ENCODE measurements around the gene KCNJ9.

Gene KCNJ9
- 0 reads per million in 3 donors for total RNA-seq

DNA sequence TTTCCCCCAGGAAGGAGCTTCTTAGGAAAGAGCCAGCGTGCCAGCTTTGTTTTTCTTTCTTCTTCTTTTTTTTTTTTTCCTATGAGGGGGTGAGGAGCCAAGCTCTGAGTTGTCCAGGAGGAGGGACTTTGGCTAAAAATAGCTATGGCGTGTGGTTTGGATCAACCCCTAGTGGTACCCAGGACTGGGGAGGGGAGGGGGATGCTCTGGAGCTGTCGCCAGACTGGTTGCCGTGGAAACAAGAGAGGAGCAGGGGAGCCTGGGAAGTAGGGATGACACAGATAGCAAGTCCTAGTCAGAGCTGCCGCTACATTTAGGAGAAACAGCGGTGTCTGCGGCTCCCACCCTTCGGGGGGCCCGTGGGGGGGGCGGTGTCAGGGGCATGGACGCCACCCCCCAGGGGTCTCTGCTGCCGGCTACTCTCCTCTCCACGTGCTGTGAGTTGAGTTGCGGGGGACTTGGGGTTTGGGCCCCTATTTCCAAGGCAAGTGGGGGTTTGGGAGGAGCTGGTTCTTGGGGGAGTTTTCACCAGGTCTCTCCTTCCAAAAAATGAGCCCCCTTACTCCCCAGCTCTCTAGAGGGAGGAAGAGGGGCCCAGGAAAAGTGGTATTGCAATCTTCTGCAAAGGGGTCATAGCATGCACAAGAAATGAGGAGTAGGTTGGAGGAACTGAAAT, at the start of gene KCNJ9:
Gene KCNJ9 (plus strand): TSS at position 278 of the 676 bp plus-strand sequence. CDS start 2,493 bp downstream, outside the sequence.
- Histone ChIP-seq H3K9me3 (ENCODE audit: control insufficient read depth, low read length) (no peaks in the 10 kb centered on the region), H3K36me3 (ENCODE audit: control insufficient read depth, insufficient read depth, low read length) (no peaks in the 10 kb centered on the region), H3K4me1 (ENCODE audit: control insufficient read depth, insufficient read depth, low read length, poor library complexity, severe bottlenecking) (peaks cover 10% of the 10 kb centered on the region), H3K27ac (ENCODE audit: insufficient read depth, low read length, poor library complexity, severe bottlenecking) (no peak within 1 kb of the TSS), H3K4me3 (ENCODE audit: insufficient read depth, low read depth, low read length, poor library complexity, severe bottlenecking) (no peak within 1 kb of the TSS), H3K27me3 (replicated peaks; ENCODE audit: control insufficient read depth, insufficient read depth, low read length, poor library complexity, severe bottlenecking) (peaks cover 25% of the 10 kb centered on the region)
- no peak for DNase-seq

DNA sequence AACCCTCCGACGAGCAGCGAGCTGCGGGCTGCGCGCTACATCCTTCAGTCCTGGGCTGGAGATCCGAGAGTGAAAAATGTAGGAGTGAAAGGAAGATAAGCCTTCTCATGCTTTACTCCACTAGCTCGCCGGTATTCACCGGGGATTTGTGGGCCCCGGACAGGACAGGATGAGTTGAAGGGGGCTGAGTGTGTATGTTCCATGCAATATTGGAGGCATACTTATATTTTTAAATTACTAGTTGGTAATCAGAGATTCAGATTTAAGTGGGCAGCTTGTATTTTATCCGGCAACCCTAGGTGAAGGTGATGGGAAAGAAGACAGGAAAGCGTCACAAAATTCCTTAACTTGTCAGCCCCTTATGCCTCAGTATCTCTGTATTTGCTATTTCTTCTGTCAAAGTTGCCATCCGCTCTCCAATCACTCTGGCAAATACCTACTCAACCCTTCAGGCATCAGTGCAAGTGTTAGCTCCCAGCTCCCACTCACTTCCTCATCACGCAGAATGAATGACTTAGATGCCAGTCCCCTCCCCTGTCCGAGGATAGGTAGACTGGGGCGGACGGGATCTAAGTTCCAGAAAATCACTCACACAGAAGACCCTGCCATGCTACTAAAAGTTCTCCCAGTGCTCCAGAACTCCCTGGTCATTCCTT, 49.0 kb upstream of the KCNJ9 start:
- DNase-seq = no peak
- no peaks in the 10 kb centered on the region for H3K9me3 ChIP-seq (ENCODE audit: control insufficient read depth, low read length)
- no peaks in the 10 kb centered on the region for H3K36me3 ChIP-seq (ENCODE audit: control insufficient read depth, insufficient read depth, low read length)
- H3K4me1 ChIP-seq (ENCODE audit: control insufficient read depth, insufficient read depth, low read length, poor library complexity, severe bottlenecking) = peaks cover 21% of the 10 kb centered on the region
- H3K27ac ChIP-seq (ENCODE audit: insufficient read depth, low read length, poor library complexity, severe bottlenecking) = peak overlapping the region; percentile 64
- no peaks in the 10 kb centered on the region for H3K27me3 ChIP-seq (replicated peaks; ENCODE audit: control insufficient read depth, insufficient read depth, low read length, poor library complexity, severe bottlenecking)
- peak overlapping the region; percentile 56 for H3K4me3 ChIP-seq (ENCODE audit: insufficient read depth, low read depth, low read length, poor library complexity, severe bottlenecking)

DNA sequence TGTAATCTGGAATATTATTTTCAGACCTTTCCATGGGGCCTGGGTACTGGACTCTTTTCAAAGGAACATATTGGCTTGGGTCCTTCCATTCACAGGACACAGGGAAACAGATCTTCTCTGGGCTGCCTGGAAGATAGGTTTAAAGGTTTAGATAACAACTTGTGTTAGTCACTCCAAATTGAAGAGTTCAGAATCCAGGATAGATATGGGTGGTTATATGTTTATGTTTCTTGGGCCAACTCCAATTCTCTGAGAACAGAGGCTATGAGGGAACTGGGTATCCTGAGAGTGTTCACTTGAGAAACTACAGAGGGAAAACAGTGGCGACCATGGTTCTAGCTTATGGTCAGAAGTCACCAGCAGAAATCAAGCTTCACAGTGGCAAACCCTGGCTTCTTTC, 40.9 kb upstream of the KCNJ9 start:
- Histone ChIP-seq H3K4me3 (ENCODE audit: insufficient read depth, low read depth, low read length, poor library complexity, severe bottlenecking) (no peak overlapping the region), H3K27ac (ENCODE audit: insufficient read depth, low read length, poor library complexity, severe bottlenecking) (no peak overlapping the region), H3K36me3 (ENCODE audit: control insufficient read depth, insufficient read depth, low read length) (no peaks in the 10 kb centered on the region), H3K4me1 (ENCODE audit: control insufficient read depth, insufficient read depth, low read length, poor library complexity, severe bottlenecking) (no peaks in the 10 kb centered on the region), H3K9me3 (ENCODE audit: control insufficient read depth, low read length) (no peaks in the 10 kb centered on the region), H3K27me3 (replicated peaks; ENCODE audit: control insufficient read depth, insufficient read depth, low read length, poor library complexity, severe bottlenecking) (no peaks in the 10 kb centered on the region)
- DNase-seq = no peak

DNA sequence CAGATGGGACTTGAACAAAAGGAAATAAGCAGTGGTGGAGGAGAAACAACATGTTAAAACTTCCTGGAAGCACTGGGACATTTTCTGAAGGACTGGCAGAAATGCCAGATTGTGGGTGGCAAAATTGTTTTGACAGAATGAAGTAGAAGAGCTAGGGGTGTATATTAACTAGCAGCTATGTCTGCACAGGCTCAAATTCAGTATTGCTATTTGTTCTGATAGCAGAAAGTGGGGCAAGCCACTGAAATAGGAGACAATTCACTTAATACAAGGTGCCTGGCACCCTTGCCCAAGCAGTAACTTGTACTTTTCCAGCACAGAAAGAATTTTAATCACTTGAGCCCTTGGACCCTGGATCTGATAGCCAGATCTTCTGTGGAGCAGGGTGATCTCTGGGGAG, 37.8 kb upstream of the KCNJ9 start:
- no peak for DNase-seq
- Histone ChIP-seq H3K4me3 (ENCODE audit: insufficient read depth, low read depth, low read length, poor library complexity, severe bottlenecking) (no peak overlapping the region), H3K4me1 (ENCODE audit: control insufficient read depth, insufficient read depth, low read length, poor library complexity, severe bottlenecking) (no peaks in the 10 kb centered on the region), H3K27ac (ENCODE audit: insufficient read depth, low read length, poor library complexity, severe bottlenecking) (no peak overlapping the region), H3K27me3 (replicated peaks; ENCODE audit: control insufficient read depth, insufficient read depth, low read length, poor library complexity, severe bottlenecking) (no peaks in the 10 kb centered on the region), H3K36me3 (ENCODE audit: control insufficient read depth, insufficient read depth, low read length) (no peaks in the 10 kb centered on the region), H3K9me3 (ENCODE audit: control insufficient read depth, low read length) (no peaks in the 10 kb centered on the region)

DNA sequence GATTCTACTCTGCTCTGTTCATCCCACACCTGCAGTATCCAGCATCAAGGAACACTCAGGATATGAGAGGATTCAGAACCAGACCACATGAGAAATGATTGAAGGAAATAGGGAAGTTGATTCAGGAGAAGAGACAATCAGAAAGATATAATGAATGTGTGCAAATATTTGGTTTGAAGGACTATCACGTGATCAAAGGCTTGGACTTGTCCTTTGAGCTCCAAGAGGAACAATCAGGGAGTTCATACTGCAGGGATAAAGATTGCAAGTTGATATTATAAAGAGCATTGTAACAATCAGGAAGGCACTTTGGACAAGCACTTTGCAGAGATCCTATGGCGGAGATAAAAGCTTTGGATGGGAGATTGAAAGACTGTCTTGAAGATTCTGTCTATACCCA, 35.7 kb upstream of the KCNJ9 start:
- DNase-seq = no peak
- Histone ChIP-seq H3K36me3 (ENCODE audit: control insufficient read depth, insufficient read depth, low read length) (no peaks in the 10 kb centered on the region), H3K27ac (ENCODE audit: insufficient read depth, low read length, poor library complexity, severe bottlenecking) (no peak overlapping the region), H3K4me3 (ENCODE audit: insufficient read depth, low read depth, low read length, poor library complexity, severe bottlenecking) (no peak overlapping the region), H3K9me3 (ENCODE audit: control insufficient read depth, low read length) (no peaks in the 10 kb centered on the region), H3K27me3 (replicated peaks; ENCODE audit: control insufficient read depth, insufficient read depth, low read length, poor library complexity, severe bottlenecking) (no peaks in the 10 kb centered on the region), H3K4me1 (ENCODE audit: control insufficient read depth, insufficient read depth, low read length, poor library complexity, severe bottlenecking) (no peaks in the 10 kb centered on the region)

DNA sequence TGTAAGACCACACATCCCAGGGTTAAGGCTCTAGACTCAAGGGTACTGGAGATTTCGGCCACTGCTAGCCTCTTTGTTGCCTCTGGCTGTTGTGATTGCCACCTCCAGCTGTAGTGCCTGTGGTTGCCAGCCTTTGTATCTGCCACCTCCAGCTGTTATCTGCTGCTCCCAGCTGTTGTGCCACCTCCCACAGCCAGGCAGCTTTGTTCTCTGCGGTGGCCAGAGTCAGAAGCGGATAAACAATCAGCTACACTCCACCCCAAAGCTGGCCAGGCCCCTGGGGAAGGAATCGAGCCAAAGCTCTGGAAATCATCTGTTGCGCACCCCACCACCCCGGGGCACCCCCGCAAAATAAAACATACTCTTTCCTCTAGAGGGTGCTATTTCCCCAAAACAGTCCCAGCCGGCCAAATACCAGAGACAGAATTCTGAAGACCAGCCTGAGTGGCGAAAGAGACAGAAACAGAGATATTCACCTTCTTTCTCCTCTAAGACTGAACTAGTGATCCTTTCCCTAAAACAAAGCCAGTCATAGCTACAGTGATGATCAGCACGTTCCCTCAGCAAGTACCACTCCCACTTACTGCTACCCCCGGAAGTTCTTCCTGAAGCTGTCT, 34.7 kb upstream of the KCNJ9 start:
- Histone ChIP-seq H3K27me3 (replicated peaks; ENCODE audit: control insufficient read depth, insufficient read depth, low read length, poor library complexity, severe bottlenecking) (no peaks in the 10 kb centered on the region), H3K27ac (ENCODE audit: insufficient read depth, low read length, poor library complexity, severe bottlenecking) (no peak overlapping the region), H3K9me3 (ENCODE audit: control insufficient read depth, low read length) (no peaks in the 10 kb centered on the region), H3K4me3 (ENCODE audit: insufficient read depth, low read depth, low read length, poor library complexity, severe bottlenecking) (peak overlapping the region; percentile 5), H3K36me3 (ENCODE audit: control insufficient read depth, insufficient read depth, low read length) (no peaks in the 10 kb centered on the region), H3K4me1 (ENCODE audit: control insufficient read depth, insufficient read depth, low read length, poor library complexity, severe bottlenecking) (no peaks in the 10 kb centered on the region)
- no peak for DNase-seq

DNA sequence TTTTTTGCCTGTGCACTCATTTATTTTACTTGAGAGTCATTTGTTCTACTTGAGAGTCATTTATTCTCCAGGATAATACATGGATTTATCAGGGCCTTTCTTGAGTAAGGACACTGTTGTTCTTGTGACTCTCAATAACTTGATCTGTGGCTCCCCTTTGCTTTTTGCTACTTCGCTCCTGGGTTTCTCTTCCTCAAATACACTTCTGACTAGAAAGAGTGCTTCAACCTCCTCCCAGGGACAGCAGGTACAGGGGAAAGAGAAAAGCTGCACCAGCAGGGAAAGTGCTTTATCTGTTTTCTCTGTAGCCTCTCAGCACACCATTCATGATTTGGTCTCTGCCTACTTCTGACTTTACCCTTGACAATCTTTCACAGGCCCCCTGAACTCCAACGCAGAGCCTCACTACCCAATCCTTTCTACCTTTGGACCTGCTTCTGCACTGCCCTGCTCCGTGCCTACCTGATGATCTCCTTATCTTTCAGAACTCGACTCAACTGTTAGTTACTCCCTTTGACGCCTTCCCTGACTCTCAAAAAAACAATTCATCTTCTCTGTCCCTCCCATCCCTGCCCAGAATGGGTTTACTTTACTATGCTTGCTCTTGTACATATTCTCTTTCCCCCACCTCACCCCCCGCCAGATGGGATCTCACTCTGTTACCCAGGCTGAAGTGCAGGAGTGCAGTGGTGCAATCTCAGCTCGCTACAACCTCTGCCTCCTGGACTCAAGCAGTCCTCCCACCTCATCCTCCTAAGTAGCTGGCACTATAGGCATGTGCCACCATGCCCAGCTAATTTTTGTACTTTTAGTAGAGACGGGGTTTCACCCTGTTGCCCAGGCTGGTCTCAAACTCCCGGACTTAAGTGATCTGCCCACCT, 34.0 kb upstream of the KCNJ9 start:
- H3K9me3 ChIP-seq (ENCODE audit: control insufficient read depth, low read length) = no peaks in the 10 kb centered on the region
- no peak overlapping the region for H3K27ac ChIP-seq (ENCODE audit: insufficient read depth, low read length, poor library complexity, severe bottlenecking)
- no peaks in the 10 kb centered on the region for H3K27me3 ChIP-seq (replicated peaks; ENCODE audit: control insufficient read depth, insufficient read depth, low read length, poor library complexity, severe bottlenecking)
- DNase-seq = no peak
- no peaks in the 10 kb centered on the region for H3K36me3 ChIP-seq (ENCODE audit: control insufficient read depth, insufficient read depth, low read length)
- H3K4me1 ChIP-seq (ENCODE audit: control insufficient read depth, insufficient read depth, low read length, poor library complexity, severe bottlenecking) = no peaks in the 10 kb centered on the region
- no peak overlapping the region for H3K4me3 ChIP-seq (ENCODE audit: insufficient read depth, low read depth, low read length, poor library complexity, severe bottlenecking)

DNA sequence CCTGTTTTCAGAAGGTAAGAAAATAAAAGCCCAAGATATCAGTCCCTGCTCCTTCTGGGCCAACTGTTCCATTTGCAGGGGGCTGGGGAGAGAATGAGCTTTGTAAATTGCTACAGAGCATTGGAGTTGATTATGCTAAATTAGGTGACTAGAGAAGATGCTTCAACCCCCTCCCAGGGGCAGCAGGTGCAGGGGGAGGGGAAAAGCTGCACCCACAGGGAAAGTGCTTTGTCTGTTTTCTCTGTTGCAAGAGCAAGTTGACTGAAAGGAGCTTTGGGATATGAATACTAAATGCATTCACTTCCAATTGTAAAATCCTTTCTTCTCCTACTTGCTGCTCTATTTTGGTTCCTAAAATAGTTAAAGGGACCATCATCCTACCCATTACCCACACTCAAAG, 33.0 kb upstream of the KCNJ9 start:
- H3K9me3 ChIP-seq (ENCODE audit: control insufficient read depth, low read length) = no peaks in the 10 kb centered on the region
- no peak overlapping the region for H3K27ac ChIP-seq (ENCODE audit: insufficient read depth, low read length, poor library complexity, severe bottlenecking)
- no peaks in the 10 kb centered on the region for H3K36me3 ChIP-seq (ENCODE audit: control insufficient read depth, insufficient read depth, low read length)
- no peak overlapping the region for H3K4me3 ChIP-seq (ENCODE audit: insufficient read depth, low read depth, low read length, poor library complexity, severe bottlenecking)
- no peak for DNase-seq
- no peaks in the 10 kb centered on the region for H3K4me1 ChIP-seq (ENCODE audit: control insufficient read depth, insufficient read depth, low read length, poor library complexity, severe bottlenecking)
- H3K27me3 ChIP-seq (replicated peaks; ENCODE audit: control insufficient read depth, insufficient read depth, low read length, poor library complexity, severe bottlenecking) = no peaks in the 10 kb centered on the region

DNA sequence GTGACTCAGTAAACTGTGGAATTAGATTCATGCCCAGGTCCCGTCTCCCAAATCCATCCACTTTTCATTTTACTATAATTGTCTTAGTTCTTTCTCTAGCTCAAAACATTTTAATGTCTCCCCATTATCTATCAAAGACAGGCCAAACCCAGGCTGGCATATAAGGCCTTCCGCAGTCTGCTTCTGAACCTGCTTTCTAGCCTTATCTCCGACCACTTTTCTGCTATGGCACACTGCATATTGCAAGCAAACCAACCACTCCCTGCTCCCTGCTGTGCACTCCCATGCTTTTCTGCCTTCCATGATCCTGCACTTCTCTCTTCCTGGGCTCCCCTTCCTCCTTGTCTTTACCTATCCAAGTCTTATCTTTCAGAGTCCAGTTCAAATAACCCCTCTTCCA, 32.2 kb upstream of the KCNJ9 start:
- Histone ChIP-seq H3K27ac (ENCODE audit: insufficient read depth, low read length, poor library complexity, severe bottlenecking) (no peak overlapping the region), H3K4me3 (ENCODE audit: insufficient read depth, low read depth, low read length, poor library complexity, severe bottlenecking) (no peak overlapping the region), H3K36me3 (ENCODE audit: control insufficient read depth, insufficient read depth, low read length) (no peaks in the 10 kb centered on the region), H3K9me3 (ENCODE audit: control insufficient read depth, low read length) (no peaks in the 10 kb centered on the region), H3K4me1 (ENCODE audit: control insufficient read depth, insufficient read depth, low read length, poor library complexity, severe bottlenecking) (no peaks in the 10 kb centered on the region), H3K27me3 (replicated peaks; ENCODE audit: control insufficient read depth, insufficient read depth, low read length, poor library complexity, severe bottlenecking) (no peaks in the 10 kb centered on the region)
- DNase-seq = no peak

All from effector memory CD4-positive, alpha-beta T cell (primary cell).